OCI-LY1 (cell line): ENCODE data around the gene LZTR1.

ENCODE experiments used
- EZH2 ChIP-seq: fragments of 200-600 bp; sonication (generic), shearing (Covaris generic); IDR thresholded peaks from 2 replicates; pipeline ENCODE4 v1.8.0; 2017; ENCODE audit warnings: borderline replicate concordance, mixed run types, mild to moderate bottlenecking, antibody characterized with exemption, low read length, moderate library complexity, mixed read lengths
- TF ChIP-seq, protein P1 (sequence below): fragments of 200-600 bp; sonication (generic), shearing (Covaris generic); IDR thresholded peaks from 2 replicates; pipeline ENCODE4 v1.5.1; 2017; ENCODE audit warnings: mild to moderate bottlenecking, antibody characterized with exemption, low read length, moderate library complexity, mixed read lengths

DNA sequence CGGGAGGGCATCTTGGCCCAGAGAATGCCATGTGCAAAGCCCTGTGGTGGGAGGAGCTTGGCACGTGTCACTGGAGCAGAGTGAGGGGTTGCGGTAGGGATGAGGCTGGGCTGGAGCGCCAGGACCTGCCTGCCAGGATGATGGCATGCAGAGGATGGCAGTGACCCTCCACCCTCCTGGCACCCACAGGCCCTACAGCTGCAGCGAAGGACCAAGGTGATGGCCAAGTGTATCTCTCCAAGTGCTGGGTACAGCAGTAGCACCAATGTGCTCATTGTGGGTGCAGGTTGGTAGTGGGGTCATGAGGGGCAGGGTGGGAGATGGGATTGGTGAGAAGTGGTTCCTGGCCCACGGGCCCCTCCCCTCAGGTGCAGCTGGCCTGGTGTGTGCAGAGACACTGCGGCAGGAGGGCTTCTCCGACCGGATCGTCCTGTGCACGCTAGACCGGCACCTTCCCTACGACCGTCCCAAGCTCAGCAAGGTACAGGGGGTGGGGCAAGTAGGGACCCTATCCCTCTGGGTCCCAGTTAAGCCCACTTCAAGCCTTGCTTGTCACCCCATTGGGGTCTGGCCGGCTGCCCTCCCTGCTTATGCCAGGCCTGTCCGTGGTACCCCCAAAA is 7.7 kb upstream of the LZTR1 start:
- TF ChIP-seq, protein P1, sequence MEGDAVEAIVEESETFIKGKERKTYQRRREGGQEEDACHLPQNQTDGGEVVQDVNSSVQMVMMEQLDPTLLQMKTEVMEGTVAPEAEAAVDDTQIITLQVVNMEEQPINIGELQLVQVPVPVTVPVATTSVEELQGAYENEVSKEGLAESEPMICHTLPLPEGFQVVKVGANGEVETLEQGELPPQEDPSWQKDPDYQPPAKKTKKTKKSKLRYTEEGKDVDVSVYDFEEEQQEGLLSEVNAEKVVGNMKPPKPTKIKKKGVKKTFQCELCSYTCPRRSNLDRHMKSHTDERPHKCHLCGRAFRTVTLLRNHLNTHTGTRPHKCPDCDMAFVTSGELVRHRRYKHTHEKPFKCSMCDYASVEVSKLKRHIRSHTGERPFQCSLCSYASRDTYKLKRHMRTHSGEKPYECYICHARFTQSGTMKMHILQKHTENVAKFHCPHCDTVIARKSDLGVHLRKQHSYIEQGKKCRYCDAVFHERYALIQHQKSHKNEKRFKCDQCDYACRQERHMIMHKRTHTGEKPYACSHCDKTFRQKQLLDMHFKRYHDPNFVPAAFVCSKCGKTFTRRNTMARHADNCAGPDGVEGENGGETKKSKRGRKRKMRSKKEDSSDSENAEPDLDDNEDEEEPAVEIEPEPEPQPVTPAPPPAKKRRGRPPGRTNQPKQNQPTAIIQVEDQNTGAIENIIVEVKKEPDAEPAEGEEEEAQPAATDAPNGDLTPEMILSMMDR: no peak
- TF ChIP-seq EZH2: no peak
